OCI-LY3 (cell line): ENCODE data around the gene USP7.
"Not testable (repeated sequence)": the region's sequence is repeated elsewhere in the genome, so short reads cannot be mapped to it uniquely, and the experiment has no call there.

ENCODE experiments used
- H2AFZ ChIP-seq: fragments of 200-600, 300-600 bp; shearing (Covaris generic); 2 replicates; pipeline ENCODE4 v1.6.0; 2014; ENCODE audit warnings: antibody characterized with exemption, low read depth, low read length
- H3K27ac ChIP-seq: fragments of 200-600, 300-600 bp; sonication (generic); 2 replicates; pipeline ENCODE4 v1.5.1; 2014; ENCODE audit warnings: mild to moderate bottlenecking, low read length, moderate library complexity, mixed read lengths
- H3K27me3 ChIP-seq: fragments of 200-600, 300-600 bp; sonication (generic); 2 replicates; pipeline ENCODE4 v1.6.1; 2014; ENCODE audit warnings: low read depth, low read length, mixed read lengths
- H3K36me3 ChIP-seq: fragments of 200-600, 300-600 bp; sonication (generic); replicated peaks from 2 replicates; pipeline ENCODE3; 2014; ENCODE audit warnings: low read depth, low read length, mixed read lengths
- H3K4me1 ChIP-seq: fragments of 300-600, 200-600 bp; sonication (generic); 2 replicates; pipeline ENCODE4 v1.6.1; 2014; ENCODE audit warnings: low read length, mixed read lengths
- H3K4me2 ChIP-seq: fragments of 200-600, 300-600 bp; sonication (generic); 2 replicates; pipeline ENCODE4 v1.6.1; 2014; ENCODE audit warnings: low read length, mixed read lengths
- H3K4me3 ChIP-seq: fragments of 300-600, 200-600 bp; sonication (generic); 2 replicates; pipeline ENCODE4 v1.5.1; 2014; ENCODE audit warnings: antibody characterized with exemption, mild to moderate bottlenecking, low read length, moderate library complexity
- H3K79me2 ChIP-seq: fragments of 300-600, 200-600 bp; shearing (Covaris generic); 2 replicates; pipeline ENCODE4 v1.6.1; 2014; ENCODE audit warnings: mild to moderate bottlenecking, low read length, mixed read lengths
- H3K9ac ChIP-seq: fragments of 300-600, 200-600 bp; shearing (Covaris generic); 2 replicates; pipeline ENCODE4 v1.6.0; 2014; ENCODE audit warnings: mild to moderate bottlenecking, low read length, moderate library complexity
- H3K9me3 ChIP-seq: fragments of 200-600, 300-600 bp; shearing (Covaris generic); 2 replicates; pipeline ENCODE4 v1.6.1; 2014; ENCODE audit warnings: low read length, mixed read lengths; ENCODE audit not compliant: insufficient read depth
- H4K20me1 ChIP-seq: fragments of 200-600, 300-600 bp; sonication (generic); 2 replicates; pipeline ENCODE4 v1.6.1; 2016; ENCODE audit warnings: low read length, mixed read lengths; ENCODE audit not compliant: insufficient read depth
- EZH2phosphoT487 ChIP-seq: fragments of 200-600 bp; shearing (Covaris generic); IDR thresholded peaks from 2 replicates; pipeline ENCODE4 v1.6.1; 2018; ENCODE audit warnings: antibody characterized with exemption, mixed run types, low read depth
- TF ChIP-seq, protein P1 (sequence below): fragments of 200-600, 300-600 bp; sonication (generic); IDR thresholded peaks from 2 replicates; pipeline ENCODE4 v1.5.1; 2014; ENCODE audit warnings: antibody characterized with exemption, low read length, low read depth

Gene USP7

GRCh38 chr16:8847145-8847544 is 116.6 kb downstream of the USP7 start:
- H3K79me2 ChIP-seq, result peaks cover 11% of the 10 kb centered on the region

GRCh38 chr16:8846401-8846932 is 117.2 kb downstream of the USP7 start:
- H2AFZ ChIP-seq, result no peak overlapping the region
- no peak overlapping the region for H3K4me3 ChIP-seq
- H4K20me1 ChIP-seq, result peaks cover 8% of the 10 kb centered on the region; the same call in 1 of the 2 replicates
- H3K36me3 ChIP-seq, result peaks cover 34% of the 10 kb centered on the region
- TF ChIP-seq, protein P1, sequence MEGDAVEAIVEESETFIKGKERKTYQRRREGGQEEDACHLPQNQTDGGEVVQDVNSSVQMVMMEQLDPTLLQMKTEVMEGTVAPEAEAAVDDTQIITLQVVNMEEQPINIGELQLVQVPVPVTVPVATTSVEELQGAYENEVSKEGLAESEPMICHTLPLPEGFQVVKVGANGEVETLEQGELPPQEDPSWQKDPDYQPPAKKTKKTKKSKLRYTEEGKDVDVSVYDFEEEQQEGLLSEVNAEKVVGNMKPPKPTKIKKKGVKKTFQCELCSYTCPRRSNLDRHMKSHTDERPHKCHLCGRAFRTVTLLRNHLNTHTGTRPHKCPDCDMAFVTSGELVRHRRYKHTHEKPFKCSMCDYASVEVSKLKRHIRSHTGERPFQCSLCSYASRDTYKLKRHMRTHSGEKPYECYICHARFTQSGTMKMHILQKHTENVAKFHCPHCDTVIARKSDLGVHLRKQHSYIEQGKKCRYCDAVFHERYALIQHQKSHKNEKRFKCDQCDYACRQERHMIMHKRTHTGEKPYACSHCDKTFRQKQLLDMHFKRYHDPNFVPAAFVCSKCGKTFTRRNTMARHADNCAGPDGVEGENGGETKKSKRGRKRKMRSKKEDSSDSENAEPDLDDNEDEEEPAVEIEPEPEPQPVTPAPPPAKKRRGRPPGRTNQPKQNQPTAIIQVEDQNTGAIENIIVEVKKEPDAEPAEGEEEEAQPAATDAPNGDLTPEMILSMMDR, result no peak
- no peak for TF ChIP-seq EZH2phosphoT487
- H3K4me1 ChIP-seq, result no peaks in the 10 kb centered on the region
- peaks cover 11% of the 10 kb centered on the region for H3K79me2 ChIP-seq
- no peaks in the 10 kb centered on the region for H3K9me3 ChIP-seq
- H3K27me3 ChIP-seq, result no peaks in the 10 kb centered on the region
- H3K4me2 ChIP-seq, result no peak overlapping the region
- H3K9ac ChIP-seq, result no peak overlapping the region
- no peak overlapping the region for H3K27ac ChIP-seq

More at GRCh38 chr16:8847145-8847544, 116.6 kb downstream of the USP7 start:
- no peak overlapping the region for H3K4me2 ChIP-seq
- no peaks in the 10 kb centered on the region for H3K9me3 ChIP-seq
- H3K4me1 ChIP-seq, result no peaks in the 10 kb centered on the region
- H3K27me3 ChIP-seq, result no peaks in the 10 kb centered on the region
- no peak overlapping the region for H3K9ac ChIP-seq
- H3K4me3 ChIP-seq, result no peak overlapping the region
- no peak overlapping the region for H3K27ac ChIP-seq
- H3K36me3 ChIP-seq, result peaks cover 38% of the 10 kb centered on the region
- H2AFZ ChIP-seq, result no peak overlapping the region
- TF ChIP-seq, protein P1, result no peak
- no peak for TF ChIP-seq EZH2phosphoT487
- peaks cover 8% of the 10 kb centered on the region; the same call in 1 of the 2 replicates for H4K20me1 ChIP-seq

DNA sequence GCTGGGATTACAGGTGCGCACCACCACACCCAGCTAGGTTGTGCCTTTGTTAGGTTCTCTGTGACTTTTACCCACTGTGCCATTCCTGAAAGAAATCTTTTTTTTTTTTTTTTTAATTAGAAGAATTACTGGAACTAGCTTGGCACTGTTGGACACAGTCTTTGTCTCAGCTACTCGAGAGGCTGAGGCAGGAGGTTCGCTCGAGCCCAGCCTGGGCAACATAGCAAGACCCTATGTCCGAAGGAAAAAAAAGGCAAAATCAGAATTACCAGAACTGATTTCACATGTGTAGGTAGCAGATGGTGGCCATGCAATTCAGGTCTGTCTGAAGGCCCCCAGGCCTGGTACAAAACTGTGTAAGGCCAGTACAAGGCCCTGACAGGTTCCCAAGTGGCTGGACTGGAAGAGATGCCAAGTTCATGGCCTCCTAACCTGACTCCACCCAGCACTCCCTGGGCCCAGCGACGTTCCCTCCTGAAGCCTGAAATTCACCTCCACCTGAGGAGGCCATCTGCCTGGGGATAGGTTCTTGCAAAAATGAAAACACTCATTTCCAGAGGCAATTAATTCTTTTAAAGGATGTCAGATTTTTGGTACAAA is 117.9 kb downstream of the USP7 start:
- H4K20me1 ChIP-seq, result peaks cover 8% of the 10 kb centered on the region; the same call in 1 of the 2 replicates
- no peak overlapping the region for H3K9ac ChIP-seq

DNA sequence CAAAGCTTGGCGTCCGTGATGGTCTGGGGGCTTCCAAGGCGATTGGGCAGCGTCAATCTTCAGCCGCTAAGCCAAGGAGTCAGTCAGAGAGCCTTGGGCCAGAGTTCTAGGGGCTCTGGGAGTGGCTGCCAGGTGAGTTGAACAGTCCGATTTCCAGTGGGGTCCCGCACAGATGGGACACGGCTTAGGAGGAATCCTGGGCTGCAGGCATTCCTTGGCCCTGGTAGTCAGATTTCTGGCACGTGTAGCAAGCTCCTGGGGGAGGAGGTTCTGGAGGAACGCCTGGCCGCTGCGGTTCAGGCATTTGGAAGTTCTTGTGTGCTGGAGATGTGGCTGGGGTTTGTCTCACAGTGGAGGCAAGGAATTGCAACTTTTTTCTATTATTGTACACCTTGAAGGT is 120.4 kb downstream of the USP7 start:
- H3K9ac ChIP-seq, H3K4me3 ChIP-seq, H3K4me2 ChIP-seq, H3K27me3 ChIP-seq, H3K4me1 ChIP-seq, H3K36me3 ChIP-seq, H3K9me3 ChIP-seq, H3K27ac ChIP-seq, H2AFZ ChIP-seq: not testable (repeated sequence)
- H4K20me1 ChIP-seq, result peaks cover 12% of the 10 kb centered on the region; the same call in 1 of the 2 replicates
- peaks cover 26% of the 10 kb centered on the region for H3K79me2 ChIP-seq

More for the DNA sequence above, 117.9 kb downstream of the USP7 start:
- Histone ChIP-seq H3K4me3 (no peak overlapping the region), H3K4me1 (no peaks in the 10 kb centered on the region), H3K27ac (no peak overlapping the region), H2AFZ (no peak overlapping the region), H3K79me2 (peaks cover 12% of the 10 kb centered on the region), H3K4me2 (no peak overlapping the region), H3K27me3 (no peaks in the 10 kb centered on the region), H3K9me3 (no peaks in the 10 kb centered on the region), H3K36me3 (peaks cover 32% of the 10 kb centered on the region)
- no peak for TF ChIP-seq EZH2phosphoT487
- TF ChIP-seq, protein P1, result no peak
